GM10248 (cell line): ENCODE measurements around the gene ZNF532.

Source experiments
- CTCF ChIA-PET: fragments of 300-600 bp; sonication (Branson Sonifier 250); formaldehyde crosslinking; extraction: SDS; loops from one replicate; lab custom pipeline; 2021; ENCODE audit warnings: antibody characterized with exemption; lab: Yijun Ruan, JAX
- POLR2A ChIA-PET: fragments of 350-650 bp; sonication (Branson Sonifier 250); formaldehyde crosslinking; extraction: SDS; loops from one replicate; lab custom pipeline; 2020; ENCODE audit warnings: antibody characterized with exemption; lab: Yijun Ruan, JAX
- DNase-seq: peaks from one replicate; pipeline ENCODE4 v3.0.0; 2012; ENCODE audit errors: extremely low spot score
- TF ChIP-seq, protein P1 (sequence below): IDR thresholded peaks from 2 replicates; pipeline ENCODE4 v1.5.1; 2012; ENCODE audit warnings: mild to moderate bottlenecking, low read depth; ENCODE audit errors: extremely low read depth, missing control alignments, control extremely low read depth

ZNF532 gene

DNA sequence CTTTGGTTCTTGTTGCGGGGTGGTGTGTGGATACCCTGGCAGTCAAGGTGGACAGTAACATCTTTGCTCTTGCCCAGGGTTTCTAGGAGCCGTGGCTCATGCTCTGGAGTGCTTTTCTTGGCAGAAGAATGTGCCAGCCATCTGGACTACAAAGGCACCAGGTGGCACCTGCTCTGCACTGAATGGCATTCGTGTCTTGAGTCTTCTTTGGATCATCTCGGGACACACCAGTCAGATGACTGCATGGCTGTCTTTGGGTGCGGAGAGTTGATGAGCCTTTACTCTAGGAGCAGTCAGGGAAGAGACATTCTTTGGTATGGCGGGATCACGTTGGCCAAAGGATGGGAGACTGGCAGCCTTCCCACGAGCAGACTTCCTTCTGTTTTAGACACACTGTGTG, 170.9 kb downstream of the ZNF532 start:
- ChIA-PET CTCF (interaction anchor here (1.9 kb wide), 1 partner anchor 10 kb away, joined by 4 read pairs; no protein-coding TSS in a partner anchor), POLR2A (interaction anchor here (0.7 kb wide), 1 partner anchor 12 kb away, joined by 5 read pairs; no protein-coding TSS in a partner anchor)
- TF ChIP-seq, protein P1, sequence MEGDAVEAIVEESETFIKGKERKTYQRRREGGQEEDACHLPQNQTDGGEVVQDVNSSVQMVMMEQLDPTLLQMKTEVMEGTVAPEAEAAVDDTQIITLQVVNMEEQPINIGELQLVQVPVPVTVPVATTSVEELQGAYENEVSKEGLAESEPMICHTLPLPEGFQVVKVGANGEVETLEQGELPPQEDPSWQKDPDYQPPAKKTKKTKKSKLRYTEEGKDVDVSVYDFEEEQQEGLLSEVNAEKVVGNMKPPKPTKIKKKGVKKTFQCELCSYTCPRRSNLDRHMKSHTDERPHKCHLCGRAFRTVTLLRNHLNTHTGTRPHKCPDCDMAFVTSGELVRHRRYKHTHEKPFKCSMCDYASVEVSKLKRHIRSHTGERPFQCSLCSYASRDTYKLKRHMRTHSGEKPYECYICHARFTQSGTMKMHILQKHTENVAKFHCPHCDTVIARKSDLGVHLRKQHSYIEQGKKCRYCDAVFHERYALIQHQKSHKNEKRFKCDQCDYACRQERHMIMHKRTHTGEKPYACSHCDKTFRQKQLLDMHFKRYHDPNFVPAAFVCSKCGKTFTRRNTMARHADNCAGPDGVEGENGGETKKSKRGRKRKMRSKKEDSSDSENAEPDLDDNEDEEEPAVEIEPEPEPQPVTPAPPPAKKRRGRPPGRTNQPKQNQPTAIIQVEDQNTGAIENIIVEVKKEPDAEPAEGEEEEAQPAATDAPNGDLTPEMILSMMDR = no peak
- DNase-seq = no peak
